ENCODE data around the gene MZF1.

GRCh38 chr19:58555369-58555885, 17.7 kb downstream of the MZF1 start:
- no peak for TF ChIP-seq CTCF (conservative IDR thresholded peaks at IDR 0.05; ENCODE audit: low read depth in 2 of 2)
- no peak for TF ChIP-seq REST (IDR thresholded peaks at IDR 0.05; ENCODE audit: unreplicated experiment)
- no peak for TF ChIP-seq POLR2AphosphoS5 (IDR thresholded peaks at IDR 0.05; ENCODE audit: low read depth)
- no peak for TF ChIP-seq EZH2phosphoT487 (IDR thresholded peaks at IDR 0.05; ENCODE audit: unreplicated experiment)
- no peak for TF ChIP-seq EZH2 (IDR thresholded peaks at IDR 0.05; ENCODE audit: low read depth, unreplicated experiment)
- no peak for TF ChIP-seq NANOG (IDR thresholded peaks at IDR 0.05; ENCODE audit: borderline replicate concordance)
- TF ChIP-seq ETS1 (IDR thresholded peaks at IDR 0.05): no peak
- no peak for TF ChIP-seq CREB1 (CRISPR knock-in tag; IDR thresholded peaks at IDR 0.05; ENCODE audit: low read depth)
- TF ChIP-seq ZNF462 (CRISPR knock-in tag; IDR thresholded peaks at IDR 0.05): no peak
- no peak for TF ChIP-seq ZNF114 (CRISPR knock-in tag; IDR thresholded peaks at IDR 0.05)
- no peak for TF ChIP-seq ZNF331 (CRISPR knock-in tag; IDR thresholded peaks at IDR 0.05; ENCODE audit: low read depth)
